SK-N-SH (cell line): Measurements from ENCODE around the gene MYO5C. TPM values are rescaled to one million over a fixed set of nuclear protein-coding genes. Genes with fewer than 3 reads are reported as not detected.
A peak's percentile ranks its signal among the peaks of the same experiment; 100 is the strongest.

ENCODE experiments used
- CTCF ChIA-PET: fragments of 300-600, 350-600 bp; formaldehyde crosslinking; extraction: SDS; loops from one replicate; lab custom pipeline; 2021; lab: Yijun Ruan, JAX
- POLR2A ChIA-PET: fragments of 350-600 bp; sonication (Branson Sonifier 250); formaldehyde crosslinking; extraction: SDS; loops from one replicate; lab custom pipeline; 2020; ENCODE audit warnings: antibody characterized with exemption, inconsistent platforms; lab: Yijun Ruan, JAX
- DNase-seq: peaks from one replicate; pipeline ENCODE4 v3.0.0; 2012
- H2AFZ ChIP-seq: fragments of 200-600 bp; sonication (generic); 2 replicates; pipeline ENCODE4 v1.8.1; 2016; ENCODE audit warnings: antibody characterized with exemption, mild to moderate bottlenecking, low read depth
- H3F3A ChIP-seq: fragments of 200-600 bp; sonication (generic); replicated peaks from 2 replicates; pipeline ENCODE3; 2016; ENCODE audit warnings: antibody characterized with exemption, mild to moderate bottlenecking; ENCODE audit not compliant: insufficient read depth
- H3K27ac ChIP-seq, 2 experiments: fragments of 200-500 bp in 1 of 2; fragments of 200-600 bp in 1 of 2; sonication (Bioruptor generic) in 1 of 2; sonication (generic), shearing (Covaris generic) in 1 of 2; 2 replicates each; pipeline versions ENCODE4 v1.5.1 to v1.6.1; 2014 to 2016; ENCODE audit warnings: low read depth in 2 of 2, inconsistent platforms in 1 of 2, low read length in 1 of 2, mild to moderate bottlenecking in 1 of 2, mixed read lengths in 1 of 2
- H3K27me3 ChIP-seq: fragments of 200-600 bp; sonication (generic), shearing (Covaris generic); 2 replicates; pipeline ENCODE4 v1.6.1; 2016; ENCODE audit warnings: mixed run types; ENCODE audit not compliant: insufficient read depth
- H3K36me3 ChIP-seq, 2 experiments: fragments of 200-500 bp in 1 of 2; fragments of 200-600 bp in 1 of 2; sonication (Bioruptor generic) in 1 of 2; sonication (generic) in 1 of 2; replicated peaks in 1 of 2; 2 replicates each; pipeline versions ENCODE3 to v1.5.1; 2014 to 2016; ENCODE audit warnings: low read length in 1 of 2, mild to moderate bottlenecking in 1 of 2; ENCODE audit not compliant: insufficient read depth in 2 of 2, control insufficient read depth in 1 of 2
- H3K4me1 ChIP-seq, 2 experiments: fragments of 200-500 bp in 1 of 2; fragments of 200-600 bp in 1 of 2; sonication (Bioruptor generic) in 1 of 2; sonication (generic), shearing (Covaris generic) in 1 of 2; 2 replicates each; pipeline versions ENCODE4 v1.5.1 to v1.6.1; 2014 to 2016; ENCODE audit warnings: low read depth in 1 of 2, low read length in 1 of 2, mixed run types in 1 of 2; ENCODE audit not compliant: insufficient read depth in 2 of 2, control insufficient read depth in 1 of 2
- H3K4me2 ChIP-seq: fragments of 200-600 bp; sonication (generic), shearing (Covaris generic); 2 replicates; pipeline ENCODE4 v1.6.1; 2017; ENCODE audit warnings: mixed run types
- H3K4me3 ChIP-seq, 2 experiments: fragments of 200-500 bp in 1 of 2; fragments of 200-600 bp in 1 of 2; sonication (Bioruptor generic) in 1 of 2; sonication (generic), shearing (Covaris generic) in 1 of 2; 2 replicates each; pipeline versions ENCODE4 v1.5.1 to v1.8.1; 2014 to 2016; ENCODE audit warnings: low read depth in 2 of 2, inconsistent platforms in 1 of 2, low read length in 1 of 2, mild to moderate bottlenecking in 1 of 2, mixed read lengths in 1 of 2, moderate library complexity in 1 of 2
- H3K79me2 ChIP-seq: fragments of 200-600 bp; sonication (generic); 2 replicates; pipeline ENCODE4 v1.8.1; 2017; ENCODE audit warnings: mild to moderate bottlenecking; ENCODE audit not compliant: insufficient read depth
- H3K9ac ChIP-seq: fragments of 200-600 bp; sonication (generic); 2 replicates; pipeline ENCODE4 v1.6.1; 2017; ENCODE audit warnings: mixed run types
- H3K9me2 ChIP-seq: fragments of 200-600 bp; sonication (generic); 2 replicates; pipeline ENCODE4 v1.6.1; 2017; ENCODE audit warnings: mixed run types
- H3K9me3 ChIP-seq: fragments of 200-600 bp; sonication (generic); 2 replicates; pipeline ENCODE4 v1.6.1; 2017; ENCODE audit warnings: mixed run types, mild to moderate bottlenecking, moderate library complexity
- H4K20me1 ChIP-seq: fragments of 200-600 bp; sonication (generic); 2 replicates; pipeline ENCODE4 v1.6.1; 2017; ENCODE audit warnings: mild to moderate bottlenecking, mixed run types; ENCODE audit not compliant: insufficient read depth
- CTCF ChIP-seq: fragments of 200-600 bp; sonication (generic); IDR thresholded peaks from 2 replicates; pipeline ENCODE4 v1.6.1; 2017; ENCODE audit warnings: antibody characterized with exemption, mild to moderate bottlenecking, moderate library complexity
- ELF1 ChIP-seq: IDR thresholded peaks from 2 replicates; pipeline ENCODE4 v1.4.0; 2012
- EP300 ChIP-seq, 2 experiments: IDR thresholded peaks; 2 replicates each; pipeline versions ENCODE4 v1.4.0 to v1.6.1; 2012; ENCODE audit warnings: borderline replicate concordance in 1 of 2, low read depth in 1 of 2, low read length in 1 of 2
- EZH2phosphoT487 ChIP-seq: fragments of 200-600 bp; sonication (generic); IDR thresholded peaks from 2 replicates; pipeline ENCODE4 v1.6.1; 2017; ENCODE audit warnings: low read depth, mixed run types, mild to moderate bottlenecking, antibody characterized with exemption, moderate library complexity, borderline replicate concordance
- FOXJ3 ChIP-seq: sonication (generic); formaldehyde crosslinking; IDR thresholded peaks from 2 replicates; pipeline ENCODE4 v1.5.1; 2020; ENCODE audit warnings: mild to moderate bottlenecking, missing genetic modification reagents
- FOXM1 ChIP-seq: IDR thresholded peaks from 2 replicates; pipeline ENCODE4 v1.4.0; 2012; ENCODE audit warnings: low read depth, mild to moderate bottlenecking
- IRF3 ChIP-seq: fragments of 150-350 bp; IDR thresholded peaks from 2 replicates; pipeline ENCODE4 v1.6.1; 2016; ENCODE audit warnings: mild to moderate bottlenecking, low read depth, low read length
- MAX ChIP-seq: IDR thresholded peaks from 2 replicates; pipeline ENCODE4 v1.4.0; 2012; ENCODE audit warnings: low read depth
- MEF2A ChIP-seq: IDR thresholded peaks from 2 replicates; pipeline ENCODE4 v1.4.0; 2012; ENCODE audit warnings: low read depth, borderline replicate concordance
- NFIC ChIP-seq: IDR thresholded peaks from 2 replicates; pipeline ENCODE4 v1.4.0; 2012; ENCODE audit warnings: borderline replicate concordance
- POLR2AphosphoS5 ChIP-seq: IDR thresholded peaks from 2 replicates; pipeline ENCODE4 v1.6.1; 2012; ENCODE audit warnings: low read depth, low read length
- RCOR1 ChIP-seq: fragments of 150-350 bp; IDR thresholded peaks from 2 replicates; pipeline ENCODE4 v1.6.1; 2017; ENCODE audit warnings: antibody characterized with exemption, low read length
- RFX5 ChIP-seq: IDR thresholded peaks from 2 replicates; pipeline ENCODE4 v1.6.1; 2012; ENCODE audit warnings: mild to moderate bottlenecking, improper control_type of control experiment, low read length
- SMC3 ChIP-seq: IDR thresholded peaks from 2 replicates; pipeline ENCODE4 v1.6.1; 2012; ENCODE audit warnings: low read depth, low read length, improper control_type of control experiment
- TAF1 ChIP-seq: IDR thresholded peaks from 2 replicates; pipeline ENCODE4 v1.6.1; 2012; ENCODE audit warnings: low read depth, mild to moderate bottlenecking, low read length, moderate library complexity, borderline replicate concordance
- TEAD4 ChIP-seq: IDR thresholded peaks from 2 replicates; pipeline ENCODE4 v1.4.0; 2012; ENCODE audit warnings: mild to moderate bottlenecking, borderline replicate concordance; ENCODE audit not compliant: insufficient read depth
- USF1 ChIP-seq: IDR thresholded peaks from 2 replicates; pipeline ENCODE4 v1.4.0; 2012; ENCODE audit warnings: low read depth, borderline replicate concordance
- USF2 ChIP-seq: fragments of 150-350 bp; IDR thresholded peaks from 2 replicates; pipeline ENCODE4 v1.6.1; 2017; ENCODE audit warnings: antibody characterized with exemption, low read length, low read depth, borderline replicate concordance
- WGBS: methylation state at CpG from one replicate; pipeline ENCODE4 v1.1.6; 2017; ENCODE audit warnings: low lambda C conversion rate; 5-methylcytosine and 5-hydroxymethylcytosine counted together
- polyA plus RNA-seq, 3 experiments: library from polyadenylated mRNA; depleted of rRNA; stranded (reverse); fragments of >200 nt; gene quantifications; 2 replicates each; pipeline ENCODE4 v1.2.3, GENCODE V29; 2012

MYO5C gene
- polyA plus RNA-seq, 1 of the 3 experiments (the other 2 are of a cell fraction) = 0.99 TPM

- no peak for DNase-seq
- no peak for TF ChIP-seq IRF3
- TF ChIP-seq EP300 (IDR thresholded peaks at IDR 0.05; ENCODE audit: borderline replicate concordance in 1 of 2, low read depth in 1 of 2, low read length in 1 of 2) = no peak
- no peak for TF ChIP-seq TAF1
- no peak for TF ChIP-seq NFIC
- TF ChIP-seq FOXJ3 = no peak
- no peak for TF ChIP-seq USF1
- TF ChIP-seq ELF1 = no peak
- TF ChIP-seq FOXM1 = no peak
- no peak for TF ChIP-seq RFX5
- TF ChIP-seq SMC3 = no peak
- Histone ChIP-seq H3K4me1 (peaks cover 8 to 19% of the 10 kb centered on the region in 2 experiments), H3K4me3 (no peak overlapping the region), H3K79me2 (no peaks in the 10 kb centered on the region), H2AFZ (no peak overlapping the region), H3K27ac (no peak overlapping the region), H3F3A (peaks cover 12% of the 10 kb centered on the region), H3K36me3 (no peaks in the 10 kb centered on the region), H3K9me3 (no peaks in the 10 kb centered on the region), H3K4me2 (no peak overlapping the region), H3K9me2 (no peaks in the 10 kb centered on the region), H4K20me1 (no peaks in the 10 kb centered on the region), H3K9ac (no peak overlapping the region), H3K27me3 (no peaks in the 10 kb centered on the region)
- POLR2A ChIA-PET = no interaction called here
- WGBS = 83% methylated on average over 10 of the region's 10 CpGs
- CTCF ChIA-PET = interaction anchor here (0.6 to 6.1 kb wide), 42 partner anchors 9 to 709 kb away, joined by 3 to 86 read pairs (median 4); partner anchors contain the start of gene MYO5C
These were observed 38.5 kb downstream of the MYO5C start for GRCh38 chr15:52256930-52257733.

GRCh38 chr15:52256366-52256765 is 39.2 kb downstream of the MYO5C start:
- no peaks in the 10 kb centered on the region for H3K9me2 ChIP-seq
- ChIA-PET POLR2A (interaction anchor here (0.6 kb wide), 1 partner anchor 356 kb away, joined by 3 read pairs; no protein-coding TSS in a partner anchor), CTCF (interaction anchor here (0.6 to 6.1 kb wide), 43 partner anchors 10 to 528 kb away, joined by 3 to 86 read pairs (median 4); partner anchors contain the start of gene MYO5C)
- H3K79me2 ChIP-seq = no peaks in the 10 kb centered on the region
- peak; percentile 76 for DNase-seq
- H2AFZ ChIP-seq = no peak overlapping the region
- peaks cover 16% of the 10 kb centered on the region for H3F3A ChIP-seq
- no peak overlapping the region; a peak in 1 of 4 replicates for H3K4me3 ChIP-seq
- peaks cover under 1 to 14% of the 10 kb centered on the region in 2 experiments; a peak in 3 of 4 replicates for H3K4me1 ChIP-seq
- no peaks in the 10 kb centered on the region for H3K9me3 ChIP-seq
- 7% methylated on average over 10 of the region's 10 CpGs for WGBS
- H3K27me3 ChIP-seq = no peaks in the 10 kb centered on the region
- H3K36me3 ChIP-seq = no peaks in the 10 kb centered on the region
- H3K4me2 ChIP-seq = no peak overlapping the region
- no peak overlapping the region for H3K9ac ChIP-seq
- H3K27ac ChIP-seq = no peak overlapping the region
- H4K20me1 ChIP-seq = no peaks in the 10 kb centered on the region
- no peak for TF ChIP-seq EP300 (IDR thresholded peaks at IDR 0.05; ENCODE audit: borderline replicate concordance in 1 of 2, low read depth in 1 of 2, low read length in 1 of 2)
- TF ChIP-seq TEAD4 = no peak
- peak; percentile 48 for TF ChIP-seq MAX
- TF ChIP-seq USF2 = no peak
- TF ChIP-seq EZH2phosphoT487 = no peak
- TF ChIP-seq FOXM1 = no peak
- no peak for TF ChIP-seq MEF2A
- TF ChIP-seq RFX5 = peak; percentile 13; the same call in 1 of the 2 replicates
- no peak for TF ChIP-seq ELF1
- TF ChIP-seq POLR2AphosphoS5 = no peak
- peak; percentile 88 for TF ChIP-seq SMC3
- no peak for TF ChIP-seq RCOR1
- no peak for TF ChIP-seq USF1
- peak; percentile 74 for TF ChIP-seq CTCF
